GM19240 (cell line): ENCODE measurements around the gene PAK4.
"Not testable (repeated sequence)": the region's sequence is repeated elsewhere in the genome, so short reads cannot be mapped to it uniquely, and the experiment has no call there.

Experiments
- DNase-seq: peaks from one replicate; pipeline ENCODE4 v3.0.0; 2011; ENCODE audit warnings: low spot score; ENCODE audit not compliant: insufficient read length

The PAK4 gene

DNA sequence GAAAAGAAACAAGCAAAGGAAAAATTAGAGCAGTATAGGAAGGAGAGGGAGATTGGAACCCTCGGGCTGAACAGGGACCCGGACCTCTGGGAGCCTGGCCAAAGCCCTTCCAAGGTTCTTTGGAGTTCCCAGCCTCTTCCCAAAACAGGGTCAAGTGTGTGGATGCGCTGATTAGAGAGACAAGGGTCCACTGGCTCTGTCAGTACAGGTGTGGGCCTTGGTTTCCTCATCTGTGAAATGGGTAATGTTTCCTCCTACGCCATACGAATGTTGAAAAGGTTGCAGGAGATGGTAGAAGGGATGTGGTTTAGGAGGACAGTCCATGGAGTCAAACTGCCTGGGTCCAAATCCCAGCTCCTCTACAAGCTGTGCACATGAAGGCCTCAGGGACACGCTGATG lies 80.5 kb downstream of the PAK4 start:
- no peak for DNase-seq

DNA sequence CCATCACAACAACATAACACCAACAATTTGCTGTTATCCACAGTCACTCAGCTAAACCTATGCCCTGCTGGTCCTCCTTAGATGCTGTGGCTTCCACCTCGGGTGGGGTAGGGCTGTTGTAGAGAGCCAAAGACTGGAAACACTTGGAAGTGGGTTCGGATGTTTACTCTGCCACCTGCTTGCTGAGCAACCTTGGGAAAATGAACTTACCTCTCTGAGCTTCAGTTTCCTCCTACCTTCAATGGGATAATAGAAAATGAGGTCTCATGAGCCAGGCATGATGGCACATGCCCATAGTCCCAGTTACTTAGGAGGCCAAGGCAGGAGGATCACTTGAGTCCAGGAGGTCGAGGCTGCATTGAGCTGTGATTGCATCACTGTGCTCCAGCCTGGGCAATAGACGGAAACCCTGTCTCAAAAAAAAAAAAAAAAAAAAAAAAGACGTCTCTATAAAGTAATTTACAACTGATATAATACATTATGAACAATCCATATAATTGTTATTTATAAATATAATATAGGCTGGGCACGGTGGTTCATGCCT lies 81.8 kb downstream of the PAK4 start:
- DNase-seq = no peak

DNA sequence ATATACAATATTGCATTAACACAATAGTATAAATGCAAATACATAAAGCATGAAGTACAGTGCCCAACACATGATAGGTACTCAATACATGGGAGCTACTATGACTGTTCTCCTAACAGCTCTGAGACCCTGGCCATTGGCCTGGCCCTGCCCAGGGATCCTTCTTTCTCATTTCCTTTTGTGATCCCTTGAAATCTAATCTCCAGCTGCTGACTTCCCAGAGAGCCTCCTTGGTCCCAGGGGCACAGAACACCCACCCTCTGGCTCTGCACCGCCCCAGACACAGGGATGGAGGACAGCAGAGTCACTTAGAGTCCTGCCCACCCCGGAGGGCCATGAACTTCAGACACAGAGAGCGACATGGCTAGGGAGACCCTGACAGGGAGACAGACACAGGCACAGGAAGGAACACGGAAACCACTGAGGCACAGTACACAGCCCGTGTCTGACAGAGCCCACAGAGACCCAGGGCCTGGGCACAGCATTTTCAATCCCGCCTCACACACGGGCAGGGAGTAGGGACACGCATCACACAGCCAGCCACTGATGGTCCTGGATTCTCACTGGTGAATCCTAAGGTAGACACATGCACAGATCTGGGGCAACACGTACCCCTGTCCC lies 82.7 kb downstream of the PAK4 start:
- DNase-seq = no peak

DNA sequence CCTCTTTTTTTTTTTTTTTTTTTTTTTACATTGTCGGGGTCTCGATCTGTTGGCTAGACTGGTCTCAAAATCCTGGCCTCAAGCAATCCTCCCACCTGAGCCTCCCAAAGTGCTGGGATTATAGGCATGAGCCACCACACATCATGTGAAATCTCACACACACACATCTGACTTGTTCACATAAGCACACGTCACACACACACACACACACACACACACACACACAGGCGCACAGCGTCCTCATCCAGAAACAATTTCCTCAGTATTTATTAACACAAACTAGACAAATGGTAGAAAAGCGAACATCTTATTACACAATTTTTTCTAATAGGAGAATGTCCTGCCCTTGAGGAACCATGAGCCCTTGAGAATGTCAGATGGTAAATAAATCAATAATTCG lies 83.6 kb downstream of the PAK4 start:
- no peak for DNase-seq

DNA sequence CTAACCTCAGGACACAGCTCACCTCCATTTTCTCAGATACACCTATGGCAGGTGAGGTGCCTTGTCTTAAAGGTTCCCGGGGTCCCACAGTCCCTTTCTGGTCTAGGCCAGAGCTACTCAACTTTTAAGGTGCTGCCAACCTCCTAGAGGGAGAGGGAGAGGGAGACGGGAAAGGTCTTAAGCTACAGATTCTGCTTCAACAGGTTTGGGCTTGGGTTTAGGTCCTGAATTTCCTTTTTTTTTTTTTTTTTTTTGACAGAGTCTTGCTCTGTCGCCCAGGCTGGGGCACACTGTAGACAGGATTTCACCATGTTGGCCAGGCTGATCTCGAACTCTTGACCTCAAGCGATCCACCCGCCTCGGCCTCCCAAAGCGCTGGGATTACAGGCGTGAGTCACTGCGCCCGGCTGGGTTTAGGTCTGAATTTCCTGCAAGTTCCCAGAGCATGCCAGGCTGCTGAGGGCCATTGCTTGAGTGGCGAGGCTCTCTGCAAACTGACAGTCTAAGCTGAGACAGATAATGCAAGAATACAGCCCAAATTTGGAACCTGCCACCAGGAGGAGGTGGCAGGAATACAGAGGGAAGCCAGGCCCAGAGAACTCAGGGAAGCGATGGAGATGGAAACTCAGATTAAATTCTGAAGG lies 86.3 kb downstream of the PAK4 start:
- DNase-seq = no peak

DNA sequence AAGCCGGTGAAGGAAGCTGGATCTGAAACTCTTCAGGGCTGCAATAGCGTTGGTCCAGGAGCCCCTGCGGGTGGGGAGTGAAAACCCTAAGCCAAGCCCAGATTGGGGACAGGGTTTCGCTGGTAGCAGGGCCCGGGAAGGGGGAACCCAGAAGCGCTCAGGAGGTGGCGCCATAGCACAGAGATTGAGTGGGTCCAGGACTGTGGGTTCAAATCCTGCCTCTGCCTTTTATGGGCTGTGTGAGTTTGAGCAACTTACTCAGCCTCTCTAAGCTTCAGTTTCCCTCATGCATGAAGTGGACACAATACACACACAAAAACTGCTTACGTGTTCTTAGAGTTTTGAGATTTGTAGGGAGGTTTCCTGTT lies 86.8 kb downstream of the PAK4 start:
- DNase-seq = no peak

DNA sequence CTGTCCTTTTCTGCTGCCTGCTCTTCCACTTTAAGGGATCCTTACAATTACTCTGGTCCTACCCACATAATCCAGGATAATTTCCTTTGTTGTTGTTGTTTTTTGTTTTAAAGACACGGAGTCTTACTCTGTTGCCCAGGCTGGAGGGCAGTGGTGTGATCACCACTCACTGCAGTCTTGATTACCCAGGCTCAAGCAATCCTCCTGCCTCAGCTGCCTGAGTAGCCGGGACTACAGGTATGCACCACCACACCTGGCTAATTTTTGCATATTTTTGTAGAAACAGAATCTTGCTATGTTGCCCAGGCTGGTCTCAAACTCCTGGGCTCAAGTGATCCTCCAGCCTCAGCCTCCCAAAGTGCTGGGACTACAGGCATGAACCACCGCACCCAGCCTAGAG lies 89.7 kb downstream of the PAK4 start:
- not testable (repeated sequence) for DNase-seq

DNA sequence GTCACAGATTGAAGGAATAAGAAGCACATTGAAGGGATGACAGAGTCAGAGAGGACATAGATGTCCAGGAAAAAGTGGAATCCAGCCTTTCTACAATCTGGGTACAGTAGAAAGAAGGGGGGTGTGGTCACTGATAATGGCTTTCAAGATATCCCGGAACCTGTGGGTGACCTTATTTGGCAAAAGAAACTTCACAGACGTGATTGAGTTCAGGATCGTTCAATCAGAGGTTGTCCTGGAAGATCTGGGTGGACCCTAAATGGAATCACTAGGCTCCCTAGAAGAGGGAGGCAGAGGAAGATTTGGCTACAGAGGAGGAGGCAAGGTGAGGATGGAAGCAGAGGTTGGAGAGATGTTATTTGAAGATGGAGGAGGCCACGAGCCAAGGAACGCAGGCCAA lies 91.5 kb downstream of the PAK4 start:
- no peak for DNase-seq

DNA sequence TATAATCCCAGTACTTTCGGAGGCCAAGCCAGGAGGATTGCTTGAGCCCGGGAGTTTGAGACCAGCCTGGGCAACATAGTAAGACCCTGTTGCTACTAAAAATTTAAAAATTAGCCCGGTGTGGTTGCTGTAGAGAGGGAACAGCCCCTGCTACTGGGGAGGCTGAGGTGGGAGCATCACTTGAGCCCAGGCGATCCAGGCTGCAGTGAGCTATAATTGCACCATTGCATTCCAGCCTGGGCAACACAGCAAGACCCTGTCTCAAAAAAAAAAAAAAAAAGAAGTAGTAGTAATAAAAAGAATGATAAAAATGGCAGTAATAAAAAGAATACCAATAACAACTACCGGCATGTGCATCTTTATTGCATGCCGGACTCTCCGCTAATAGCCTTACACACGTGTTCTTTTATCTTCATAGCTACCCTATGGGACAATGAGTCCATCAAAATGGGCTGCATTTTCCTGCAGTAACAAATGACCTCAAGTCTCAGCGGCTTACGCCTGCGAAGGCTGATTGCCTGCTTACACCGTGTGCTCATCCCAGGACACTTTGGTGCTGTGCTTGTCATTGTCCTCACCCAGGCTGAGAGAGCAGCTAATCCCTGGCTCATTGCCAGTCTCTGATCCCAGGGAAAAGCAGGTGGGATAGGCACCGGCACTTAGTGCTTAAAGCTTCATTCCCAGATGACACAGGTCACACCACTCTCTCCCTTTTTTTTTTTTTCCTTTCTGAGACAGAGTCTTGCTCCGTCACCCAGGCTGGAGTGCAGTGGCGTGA lies 92.8 kb downstream of the PAK4 start:
- no peak for DNase-seq

DNA sequence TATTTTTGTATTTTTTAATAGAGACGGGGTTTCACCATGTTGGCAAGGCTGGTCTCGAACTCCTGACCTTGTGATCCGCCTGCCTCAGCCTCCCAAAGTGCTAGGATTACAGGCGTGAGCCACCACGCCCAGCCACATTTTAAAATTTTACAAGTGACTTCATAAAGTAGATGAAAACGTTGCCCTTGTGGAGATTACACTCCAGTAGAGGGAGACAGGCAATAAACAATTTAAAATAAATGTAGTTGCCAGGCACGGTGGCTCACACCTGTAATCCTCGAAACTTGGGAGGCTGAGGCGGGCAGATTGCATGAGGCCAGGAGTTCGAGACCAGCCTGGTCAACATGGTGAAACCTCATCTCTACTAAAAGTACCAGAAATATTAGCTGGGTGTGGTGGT lies 93.5 kb downstream of the PAK4 start:
- not testable (repeated sequence) for DNase-seq

DNA sequence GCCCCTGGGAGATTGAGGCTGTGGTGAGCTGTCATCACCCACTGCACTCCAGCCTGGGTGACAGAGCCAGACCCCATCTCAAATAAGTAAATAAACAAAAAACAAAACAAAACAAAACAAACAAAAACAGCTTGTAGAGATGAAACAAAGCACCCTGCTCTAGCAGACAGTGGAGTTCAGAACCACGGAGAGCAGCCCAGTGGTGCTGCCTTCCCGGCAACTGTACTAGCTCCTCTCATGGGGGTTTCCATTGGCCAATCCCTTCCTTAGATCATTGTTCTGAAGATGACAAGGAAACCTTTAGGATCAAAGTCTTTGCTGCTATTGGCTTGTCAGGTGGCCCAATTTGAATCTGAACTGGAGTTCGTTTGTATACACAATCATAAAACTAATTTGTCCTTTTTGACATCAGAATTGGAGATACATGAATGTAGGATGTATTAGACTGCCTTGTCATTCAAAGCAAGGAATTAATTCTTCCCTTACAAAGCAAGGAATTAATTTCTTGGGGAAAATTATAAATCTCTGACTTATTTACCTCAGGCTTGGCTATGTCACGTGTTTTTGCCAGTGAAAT lies 98.2 kb downstream of the PAK4 start:
- DNase-seq = no peak

DNA sequence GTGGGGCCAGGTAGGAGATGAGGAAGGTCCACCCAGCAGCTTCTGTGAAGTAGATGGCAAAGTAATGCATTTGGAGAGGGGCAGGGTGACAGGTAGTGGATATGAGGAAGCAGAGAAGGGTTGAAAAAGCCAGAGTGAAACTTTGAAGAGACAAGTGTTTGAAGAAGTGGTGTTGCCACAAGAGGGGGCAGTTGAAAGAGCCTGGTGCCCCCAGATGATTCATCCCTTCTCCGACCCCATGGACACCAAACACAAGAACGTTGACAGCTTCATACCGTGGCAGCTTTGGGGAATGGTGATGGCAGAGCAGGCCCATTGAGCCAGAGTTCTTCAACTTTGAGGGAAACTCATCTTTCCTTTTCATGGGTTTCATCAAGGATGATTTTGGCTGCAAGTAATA lies 99.3 kb downstream of the PAK4 start:
- DNase-seq = no peak
